ENCODE measurements around the gene IKZF1. TPM values are rescaled to one million over a fixed set of nuclear protein-coding genes. Genes with fewer than 3 reads are reported as not detected.

The IKZF1 gene
- total RNA-seq, 1 donor from 2014 or later, result 3.6 TPM

- intact Hi-C loops (cut with DNase I), result no loop called here
- Histone ChIP-seq H3K4me3 (no peak overlapping the region), H3K27ac (no peak overlapping the region), H3K9me3 (no peaks in the 10 kb centered on the region), H3K4me1 (no peaks in the 10 kb centered on the region), H3K36me3 (no peaks in the 10 kb centered on the region), H3K27me3 (no peaks in the 10 kb centered on the region)
- no peak for TF ChIP-seq CTCF (IDR thresholded peaks at IDR 0.05)
- DNase-seq (ENCODE audit: low spot score in 2 of 2), result no peak
Observed at GRCh38 chr7:50310361-50310760, 5.8 kb downstream of the IKZF1 start.

- no peak for DNase-seq (ENCODE audit: low spot score in 2 of 2)
- no peaks in the 10 kb centered on the region for H3K27me3 ChIP-seq
- H3K4me3 ChIP-seq, result no peak overlapping the region
Observed at GRCh38 chr7:50310956-50311355, 6.4 kb downstream of the IKZF1 start.

GRCh38 chr7:50312250-50313162 is 8.0 kb downstream of the IKZF1 start:
- intact Hi-C loops (cut with DNase I), result no loop called here
- no peak overlapping the region for H3K4me3 ChIP-seq
- TF ChIP-seq CTCF (IDR thresholded peaks at IDR 0.05), result no peak
- H3K27me3 ChIP-seq, result no peaks in the 10 kb centered on the region
- H3K36me3 ChIP-seq, result no peaks in the 10 kb centered on the region
- no peak overlapping the region for H3K27ac ChIP-seq
- no peak for DNase-seq (ENCODE audit: low spot score in 2 of 2)
- no peaks in the 10 kb centered on the region for H3K4me1 ChIP-seq
- H3K9me3 ChIP-seq, result no peaks in the 10 kb centered on the region

More at GRCh38 chr7:50310956-50311355, 6.4 kb downstream of the IKZF1 start:
- no peak for TF ChIP-seq CTCF (IDR thresholded peaks at IDR 0.05)
- Histone ChIP-seq H3K9me3 (no peaks in the 10 kb centered on the region), H3K4me1 (no peaks in the 10 kb centered on the region), H3K36me3 (no peaks in the 10 kb centered on the region), H3K27ac (no peak overlapping the region)
- intact Hi-C loops (cut with DNase I), result no loop called here

- DNase-seq (ENCODE audit: low spot score in 2 of 2), result no peak
- no peak overlapping the region for H3K27ac ChIP-seq
- H3K9me3 ChIP-seq, result no peaks in the 10 kb centered on the region
- H3K4me3 ChIP-seq, result no peak overlapping the region
- TF ChIP-seq CTCF (IDR thresholded peaks at IDR 0.05), result no peak
- no peaks in the 10 kb centered on the region for H3K27me3 ChIP-seq
- H3K4me1 ChIP-seq, result no peaks in the 10 kb centered on the region
- no peaks in the 10 kb centered on the region for H3K36me3 ChIP-seq
- intact Hi-C loops (cut with DNase I), result no loop called here
Observed at GRCh38 chr7:50314836-50315592, 10.5 kb downstream of the IKZF1 start.

GRCh38 chr7:50315739-50316671 is 11.5 kb downstream of the IKZF1 start:
- no peak for TF ChIP-seq CTCF (IDR thresholded peaks at IDR 0.05)
- no peaks in the 10 kb centered on the region for H3K36me3 ChIP-seq
- no peak overlapping the region for H3K27ac ChIP-seq
- H3K4me3 ChIP-seq, result no peak overlapping the region
- no peaks in the 10 kb centered on the region for H3K9me3 ChIP-seq
- no peaks in the 10 kb centered on the region for H3K4me1 ChIP-seq
- no peak for DNase-seq (ENCODE audit: low spot score in 2 of 2)
- intact Hi-C loops (cut with DNase I), result no loop called here
- no peaks in the 10 kb centered on the region for H3K27me3 ChIP-seq
